Right atrium auricular region (tissue), 2 donors: ENCODE measurements around the gene FIG4. TPM values are rescaled to one million over a fixed set of nuclear protein-coding genes. Genes with fewer than 3 reads are reported as not detected.
"Not testable (repeated sequence)": the region's sequence is repeated elsewhere in the genome, so short reads cannot be mapped to it uniquely, and the experiment has no call there.

Experiments
- DNase-seq: peaks from one replicate; pipeline ENCODE4 v3.0.0-alpha.2; 2019; ENCODE audit warnings: low spot score
- H3K27ac ChIP-seq, 2 donors: fragments of 200-600 bp; sonication (generic); 1 replicate in 1 of 2; 2 replicates in 1 of 2; pipeline ENCODE4 v1.5.1; 2016 to 2019
- H3K27me3 ChIP-seq, 2 donors: fragments of 200-600 bp; sonication (generic); one replicate each; pipeline versions ENCODE4 v1.5.1 to v1.6.0; 2017 to 2019
- H3K36me3 ChIP-seq: fragments of 200-600 bp; sonication (generic); one replicate; pipeline ENCODE4 v1.5.1; 2016
- H3K4me1 ChIP-seq, 2 donors: fragments of 200-600 bp; sonication (generic); one replicate each; pipeline versions ENCODE4 v1.5.1 to v1.6.0; 2017 to 2019
- H3K4me3 ChIP-seq, 2 donors: fragments of 200-600 bp; sonication (generic); 1 replicate in 1 of 2; 2 replicates in 1 of 2; pipeline ENCODE4 v1.5.1; 2017 to 2019; ENCODE audit warnings: mild to moderate bottlenecking in 1 of 2, moderate library complexity in 1 of 2
- H3K9me3 ChIP-seq, 2 donors: fragments of 200-600 bp; sonication (generic); one replicate each; pipeline ENCODE4 v1.5.1; 2019
- total RNA-seq, 2 donors: library from RNA; depleted of rRNA; stranded (reverse); fragments of >200 nt; gene quantifications; one replicate each; pipeline ENCODE4 v1.1.0, GENCODE V29; 2016
- TF ChIP-seq, protein P1 (sequence below), 2 donors: fragments of 200-600 bp; sonication (generic); IDR thresholded peaks; one replicate each; pipeline ENCODE4 v1.5.1; 2019; ENCODE audit warnings: antibody characterized with exemption in 2 of 2

The FIG4 gene
- total RNA-seq, 2 donors from 2014 or later = 6.2 to 9.6 TPM

DNA sequence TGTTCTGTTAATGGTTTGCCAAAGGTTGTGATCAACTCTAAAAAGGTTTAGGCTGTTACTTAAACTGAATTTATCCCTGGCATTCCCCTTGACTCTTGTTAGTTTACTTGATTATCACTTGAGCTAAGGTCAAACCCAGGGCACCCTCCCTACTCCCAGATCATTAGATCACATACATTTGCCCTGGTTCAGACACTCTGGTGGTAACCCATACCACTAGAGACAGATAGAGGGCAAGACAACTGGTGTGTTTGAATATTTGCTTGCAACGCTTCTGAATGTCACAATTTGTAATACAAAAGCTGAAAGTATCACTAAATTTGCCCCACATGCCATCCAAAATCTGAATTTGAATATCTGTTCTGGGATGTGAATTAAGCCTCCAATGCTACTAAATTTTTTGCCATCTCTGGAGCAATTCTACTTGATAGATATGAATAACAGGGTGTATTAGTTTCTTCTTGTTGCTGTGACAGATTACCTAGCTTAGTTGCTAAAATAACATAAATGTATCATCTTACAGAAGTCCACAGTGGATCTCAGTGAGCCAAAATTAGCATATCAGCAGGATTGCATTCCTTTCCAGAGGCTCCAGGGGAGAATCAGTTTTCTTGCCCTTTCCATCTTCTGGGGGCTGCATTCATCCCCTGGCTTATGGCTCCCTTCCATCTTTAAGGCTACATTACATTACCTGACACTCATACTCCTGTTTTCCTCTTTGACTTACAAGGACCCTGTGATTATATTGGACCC, 45.4 kb downstream of the FIG4 start:
- TF ChIP-seq, protein P1, sequence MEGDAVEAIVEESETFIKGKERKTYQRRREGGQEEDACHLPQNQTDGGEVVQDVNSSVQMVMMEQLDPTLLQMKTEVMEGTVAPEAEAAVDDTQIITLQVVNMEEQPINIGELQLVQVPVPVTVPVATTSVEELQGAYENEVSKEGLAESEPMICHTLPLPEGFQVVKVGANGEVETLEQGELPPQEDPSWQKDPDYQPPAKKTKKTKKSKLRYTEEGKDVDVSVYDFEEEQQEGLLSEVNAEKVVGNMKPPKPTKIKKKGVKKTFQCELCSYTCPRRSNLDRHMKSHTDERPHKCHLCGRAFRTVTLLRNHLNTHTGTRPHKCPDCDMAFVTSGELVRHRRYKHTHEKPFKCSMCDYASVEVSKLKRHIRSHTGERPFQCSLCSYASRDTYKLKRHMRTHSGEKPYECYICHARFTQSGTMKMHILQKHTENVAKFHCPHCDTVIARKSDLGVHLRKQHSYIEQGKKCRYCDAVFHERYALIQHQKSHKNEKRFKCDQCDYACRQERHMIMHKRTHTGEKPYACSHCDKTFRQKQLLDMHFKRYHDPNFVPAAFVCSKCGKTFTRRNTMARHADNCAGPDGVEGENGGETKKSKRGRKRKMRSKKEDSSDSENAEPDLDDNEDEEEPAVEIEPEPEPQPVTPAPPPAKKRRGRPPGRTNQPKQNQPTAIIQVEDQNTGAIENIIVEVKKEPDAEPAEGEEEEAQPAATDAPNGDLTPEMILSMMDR (IDR thresholded peaks at IDR 0.05) = no peak
- no peaks in the 10 kb centered on the region for H3K27me3 ChIP-seq
- no peaks in the 10 kb centered on the region for H3K9me3 ChIP-seq
- no peak overlapping the region for H3K4me3 ChIP-seq
- DNase-seq = no peak
- no peaks in the 10 kb centered on the region for H3K4me1 ChIP-seq
- H3K36me3 ChIP-seq = peaks cover 4% of the 10 kb centered on the region
- H3K27ac ChIP-seq = no peak overlapping the region

DNA sequence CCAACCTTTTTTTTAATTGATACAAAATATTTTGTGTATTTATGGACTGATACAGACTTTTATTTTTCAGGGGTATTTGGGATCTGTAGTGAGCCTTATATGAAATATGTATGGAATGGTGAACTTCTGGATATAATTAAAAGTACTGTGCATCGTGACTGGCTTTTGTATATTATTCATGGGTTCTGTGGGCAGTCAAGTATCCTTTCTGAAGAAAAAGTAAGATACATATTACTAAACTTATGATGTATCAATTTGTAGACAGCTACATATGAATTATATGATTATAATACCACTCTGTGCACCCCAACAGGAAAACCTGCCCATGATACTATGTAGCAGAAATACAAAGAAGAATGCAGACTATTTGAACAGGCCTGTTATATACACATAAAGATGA, 47.2 kb downstream of the FIG4 start:
- no peak for DNase-seq
- Histone ChIP-seq H3K9me3 (no peaks in the 10 kb centered on the region), H3K27me3 (no peaks in the 10 kb centered on the region), H3K4me3 (no peak overlapping the region), H3K27ac (no peak overlapping the region), H3K36me3 (peaks cover 4% of the 10 kb centered on the region), H3K4me1 (no peaks in the 10 kb centered on the region)
- TF ChIP-seq, protein P1 (IDR thresholded peaks at IDR 0.05) = no peak

GRCh38 chr6:109738667-109739066, 47.6 kb downstream of the FIG4 start:
- peaks cover 4% of the 10 kb centered on the region for H3K36me3 ChIP-seq
- TF ChIP-seq, protein P1 (IDR thresholded peaks at IDR 0.05) = no peak

GRCh38 chr6:109739686-109740085, 48.6 kb downstream of the FIG4 start:
- no peak overlapping the region for H3K27ac ChIP-seq
- no peak overlapping the region for H3K4me3 ChIP-seq
- no peaks in the 10 kb centered on the region for H3K9me3 ChIP-seq
- TF ChIP-seq, protein P1 (IDR thresholded peaks at IDR 0.05) = no peak
- H3K4me1 ChIP-seq = no peaks in the 10 kb centered on the region
- H3K36me3 ChIP-seq = peaks cover 4% of the 10 kb centered on the region
- no peak for DNase-seq
- no peaks in the 10 kb centered on the region for H3K27me3 ChIP-seq

More at GRCh38 chr6:109738667-109739066, 47.6 kb downstream of the FIG4 start:
- DNase-seq = no peak
- H3K27ac ChIP-seq = no peak overlapping the region
- no peaks in the 10 kb centered on the region for H3K4me1 ChIP-seq
- no peaks in the 10 kb centered on the region for H3K27me3 ChIP-seq
- no peak overlapping the region for H3K4me3 ChIP-seq
- no peaks in the 10 kb centered on the region for H3K9me3 ChIP-seq

- Histone ChIP-seq H3K4me3 (no peak overlapping the region), H3K9me3 (no peaks in the 10 kb centered on the region), H3K36me3 (peaks cover 1% of the 10 kb centered on the region), H3K4me1 (no peaks in the 10 kb centered on the region), H3K27me3 (no peaks in the 10 kb centered on the region), H3K27ac (no peak overlapping the region)
- DNase-seq = no peak
- TF ChIP-seq, protein P1 (IDR thresholded peaks at IDR 0.05) = no peak
Measured at GRCh38 chr6:109740787-109741186, 49.7 kb downstream of the FIG4 start.

DNA sequence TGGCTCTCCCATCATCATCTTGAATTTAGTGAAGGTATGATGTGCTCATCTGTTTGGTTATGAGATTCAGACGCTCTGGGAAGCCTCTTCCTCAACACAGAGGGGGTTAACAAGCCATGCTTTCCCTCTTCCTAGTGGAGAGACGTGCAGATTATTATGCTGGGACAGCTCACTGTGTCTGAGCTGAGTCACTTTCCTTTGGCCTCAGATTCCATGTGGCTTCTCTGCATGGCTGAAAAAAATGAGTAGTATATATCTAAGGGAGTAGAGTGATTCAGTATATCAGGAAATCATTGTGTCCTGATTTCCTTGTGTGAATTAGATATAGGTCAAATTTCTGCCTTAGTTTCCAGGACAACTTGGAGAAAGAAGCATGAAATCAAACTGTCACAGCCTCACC, 52.6 kb downstream of the FIG4 start:
- no peak for DNase-seq
- TF ChIP-seq, protein P1 (IDR thresholded peaks at IDR 0.05) = no peak
- no peak overlapping the region for H3K27ac ChIP-seq
- H3K36me3 ChIP-seq = no peaks in the 10 kb centered on the region
- H3K27me3 ChIP-seq = no peaks in the 10 kb centered on the region
- no peak overlapping the region for H3K4me3 ChIP-seq
- H3K9me3 ChIP-seq = no peaks in the 10 kb centered on the region
- H3K4me1 ChIP-seq = no peaks in the 10 kb centered on the region

DNA sequence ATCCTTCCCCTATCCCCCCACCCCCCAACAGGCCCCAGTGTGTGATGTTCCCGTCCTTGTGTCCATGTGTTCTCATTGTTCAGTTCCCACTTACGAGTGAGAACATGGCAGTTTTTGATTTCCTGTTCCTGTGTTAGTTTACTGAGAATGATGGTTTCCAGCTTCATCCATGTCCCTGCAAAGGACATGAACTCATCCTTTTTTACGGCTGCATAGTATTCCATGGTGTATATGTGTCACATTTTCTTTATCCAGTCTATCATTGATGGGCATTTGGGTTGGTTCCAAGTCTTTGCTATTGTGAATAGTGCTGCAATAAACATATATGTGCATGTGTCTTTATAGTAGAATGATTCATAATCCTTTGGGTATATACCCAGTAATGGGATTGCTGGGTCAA, 53.7 kb downstream of the FIG4 start:
- H3K4me1 ChIP-seq, H3K4me3 ChIP-seq, DNase-seq, H3K27ac ChIP-seq, H3K27me3 ChIP-seq, H3K9me3 ChIP-seq, H3K36me3 ChIP-seq: not testable (repeated sequence)
